Mammary epithelial cell (primary cell): ENCODE results near the gene TNF.

Source experiments
- EZH2 ChIP-seq: IDR thresholded peaks from 2 replicates; pipeline ENCODE4 v1.6.1; 2012; ENCODE audit warnings: low read length, inconsistent platforms, borderline replicate concordance
- TF ChIP-seq, protein P1 (sequence below), 2 donors: IDR thresholded peaks in 1 of 2; conservative IDR thresholded peaks in 1 of 2; 2 replicates each; pipeline ENCODE4 v1.5.1; 2011 to 2012; ENCODE audit warnings: inconsistent platforms in 2 of 2, low read length in 2 of 2, mild to moderate bottlenecking in 2 of 2, control low read depth in 1 of 2, low read depth in 1 of 2; ENCODE audit not compliant: insufficient read depth in 1 of 2; ENCODE audit errors: extremely low read depth in 1 of 2

DNA sequence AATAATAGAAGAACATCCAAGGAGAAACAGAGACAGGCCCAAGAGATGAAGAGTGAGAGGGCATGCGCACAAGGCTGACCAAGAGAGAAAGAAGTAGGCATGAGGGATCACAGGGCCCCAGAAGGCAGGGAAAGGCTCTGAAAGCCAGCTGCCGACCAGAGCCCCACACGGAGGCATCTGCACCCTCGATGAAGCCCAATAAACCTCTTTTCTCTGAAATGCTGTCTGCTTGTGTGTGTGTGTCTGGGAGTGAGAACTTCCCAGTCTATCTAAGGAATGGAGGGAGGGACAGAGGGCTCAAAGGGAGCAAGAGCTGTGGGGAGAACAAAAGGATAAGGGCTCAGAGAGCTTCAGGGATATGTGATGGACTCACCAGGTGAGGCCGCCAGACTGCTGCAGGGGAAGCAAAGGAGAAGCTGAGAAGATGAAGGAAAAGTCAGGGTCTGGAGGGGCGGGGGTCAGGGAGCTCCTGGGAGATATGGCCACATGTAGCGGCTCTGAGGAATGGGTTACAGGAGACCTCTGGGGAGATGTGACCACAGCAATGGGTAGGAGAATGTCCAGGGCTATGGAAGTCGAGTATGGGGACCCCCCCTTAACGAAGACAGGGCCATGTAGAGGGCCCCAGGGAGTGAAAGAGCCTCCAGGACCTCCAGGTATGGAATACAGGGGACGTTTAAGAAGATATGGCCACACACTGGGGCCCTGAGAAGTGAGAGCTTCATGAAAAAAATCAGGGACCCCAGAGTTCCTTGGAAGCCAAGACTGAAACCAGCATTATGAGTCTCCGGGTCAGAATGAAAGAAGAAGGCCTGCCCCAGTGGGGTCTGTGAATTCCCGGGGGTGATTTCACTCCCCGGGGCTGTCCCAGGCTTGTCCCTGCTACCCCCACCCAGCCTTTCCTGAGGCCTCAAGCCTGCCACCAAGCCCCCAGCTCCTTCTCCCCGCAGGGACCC lies 981 bp upstream of the TNF start:
- TF ChIP-seq, protein P1, sequence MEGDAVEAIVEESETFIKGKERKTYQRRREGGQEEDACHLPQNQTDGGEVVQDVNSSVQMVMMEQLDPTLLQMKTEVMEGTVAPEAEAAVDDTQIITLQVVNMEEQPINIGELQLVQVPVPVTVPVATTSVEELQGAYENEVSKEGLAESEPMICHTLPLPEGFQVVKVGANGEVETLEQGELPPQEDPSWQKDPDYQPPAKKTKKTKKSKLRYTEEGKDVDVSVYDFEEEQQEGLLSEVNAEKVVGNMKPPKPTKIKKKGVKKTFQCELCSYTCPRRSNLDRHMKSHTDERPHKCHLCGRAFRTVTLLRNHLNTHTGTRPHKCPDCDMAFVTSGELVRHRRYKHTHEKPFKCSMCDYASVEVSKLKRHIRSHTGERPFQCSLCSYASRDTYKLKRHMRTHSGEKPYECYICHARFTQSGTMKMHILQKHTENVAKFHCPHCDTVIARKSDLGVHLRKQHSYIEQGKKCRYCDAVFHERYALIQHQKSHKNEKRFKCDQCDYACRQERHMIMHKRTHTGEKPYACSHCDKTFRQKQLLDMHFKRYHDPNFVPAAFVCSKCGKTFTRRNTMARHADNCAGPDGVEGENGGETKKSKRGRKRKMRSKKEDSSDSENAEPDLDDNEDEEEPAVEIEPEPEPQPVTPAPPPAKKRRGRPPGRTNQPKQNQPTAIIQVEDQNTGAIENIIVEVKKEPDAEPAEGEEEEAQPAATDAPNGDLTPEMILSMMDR (conservative IDR thresholded peaks at IDR 0.05 in 1 of 2, IDR thresholded peaks at IDR 0.05 in 1 of 2; ENCODE audit: extremely low read depth in 1 of 2, insufficient read depth in 1 of 2, low read depth in 1 of 2, low read length in 2 of 2) = no peak
- TF ChIP-seq EZH2 = no peak
